Esophagus squamous epithelium (tissue), 5 donors: ENCODE data around the gene ELOVL6. TPM values are rescaled to one million over a fixed set of nuclear protein-coding genes. Genes with fewer than 3 reads are reported as not detected.

Source experiments
- DNase-seq: peaks from one replicate; lab custom pipeline; 2025; lab: John Stamatoyannopoulos, UW
- H3K27ac ChIP-seq, 4 donors: fragments of 200-600 bp; sonication (generic); one replicate each; pipeline ENCODE4 v1.5.1; 2016 to 2019; ENCODE audit warnings: mild to moderate bottlenecking in 1 of 4
- H3K27me3 ChIP-seq, 4 donors: fragments of 200-600 bp; sonication (generic); 1 replicate in 3 of 4; 2 replicates in 1 of 4; pipeline versions ENCODE4 v1.5.1 to v1.6.0; 2017 to 2021; ENCODE audit warnings: antibody characterized with exemption in 1 of 4
- H3K36me3 ChIP-seq, 3 donors: fragments of 200-600 bp; sonication (generic); one replicate each; pipeline ENCODE4 v1.5.1; 2016 to 2019
- H3K4me1 ChIP-seq, 3 donors: fragments of 200-600 bp; sonication (generic); one replicate each; pipeline ENCODE4 v1.5.1; 2017 to 2019
- H3K4me3 ChIP-seq, 4 donors: fragments of 200-600 bp; sonication (generic); 1 replicate in 3 of 4; 2 replicates in 1 of 4; pipeline ENCODE4 v1.5.1; 2016 to 2019; ENCODE audit warnings: mild to moderate bottlenecking in 2 of 4, moderate library complexity in 1 of 4
- H3K9me3 ChIP-seq, 3 donors: fragments of 200-600 bp; sonication (generic); one replicate each; pipeline ENCODE4 v1.5.1; 2016 to 2019
- POLR2A ChIP-seq, 4 donors: fragments of 450-650 bp; IDR thresholded peaks; one replicate each; pipeline ENCODE4 v1.6.1; 2017; ENCODE audit warnings: antibody characterized with exemption in 4 of 4, mild to moderate bottlenecking in 4 of 4, moderate library complexity in 3 of 4
- whole genome bisulfite sequencing, 2 donors: methylation state at CpG; one replicate each; pipeline ENCODE4 v1.1.5; 2018; 5-methylcytosine and 5-hydroxymethylcytosine counted together
- intact Hi-C: fragments of 100-400 bp; cut with DNase I; formaldehyde crosslinking; loops from one replicate; pipeline ENCODE4 v1.15.0; 2022
- total RNA-seq, 4 donors: library from RNA; depleted of rRNA; stranded (reverse); fragments of >200 nt; gene quantifications; one replicate each; pipeline ENCODE4 v1.1.0, GENCODE V29; 2016
- TF ChIP-seq, protein P1 (sequence below), 6 experiments: fragments of 450-650 bp in 4 of 6; fragments of 200-600 bp in 2 of 6; sonication (generic) in 2 of 6; IDR thresholded peaks; one replicate each; pipeline ENCODE4 v1.5.1; 2016 to 2019; ENCODE audit warnings: antibody characterized with exemption in 6 of 6, mild to moderate bottlenecking in 4 of 6, moderate library complexity in 4 of 6
- donor health status: DM: yes; HTN: yes; CAD: no.

ELOVL6 gene
- total RNA-seq, 4 donors from 2014 or later, result 13.0 to 39.5 (median 19.4) TPM

DNA sequence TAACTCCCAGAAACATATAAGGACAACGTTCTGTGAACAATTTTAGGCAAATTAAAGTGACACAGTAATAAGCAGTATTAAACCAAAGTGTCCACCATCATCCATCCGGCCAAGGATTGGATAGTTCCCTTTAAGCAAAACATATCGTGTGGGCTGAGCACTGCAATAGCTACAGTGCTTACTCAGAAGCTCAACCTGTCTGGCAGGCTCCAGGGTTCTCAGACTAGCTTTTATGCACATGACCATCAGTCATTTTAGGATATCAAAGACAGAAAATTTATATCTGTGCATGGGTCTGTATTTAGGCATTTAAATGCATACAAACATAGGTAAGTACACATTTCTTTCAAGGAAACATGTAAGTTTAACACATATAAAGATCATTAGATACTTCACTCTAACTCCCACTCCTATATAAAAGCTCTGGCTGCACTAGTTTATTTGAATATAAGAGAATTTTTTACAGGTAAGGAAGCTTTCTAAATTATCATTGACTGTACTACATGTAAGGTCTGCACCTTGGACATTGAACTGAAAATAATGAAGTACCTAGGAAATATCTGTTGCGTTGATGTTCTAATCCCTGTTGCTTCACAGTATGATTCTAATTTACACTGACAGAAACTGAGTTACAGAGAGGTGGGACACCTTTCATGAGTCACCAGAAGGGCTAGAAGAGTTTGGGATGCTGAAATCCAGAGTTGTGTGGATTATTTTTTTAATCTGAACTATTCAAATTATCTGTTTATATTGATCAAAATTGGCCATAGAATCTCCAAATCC, 67.6 kb downstream of the ELOVL6 start:
- H3K36me3 ChIP-seq, result no peaks in the 10 kb centered on the region
- peak overlapping the region in 1 of 4 donors; percentile 19 for H3K27ac ChIP-seq
- H3K4me1 ChIP-seq, result peaks cover 0 to 29% (median 0%) of the 10 kb centered on the region in 3 donors
- WGBS, 2 donors, result 57 to 61% methylated on average over 4 of the region's 4 CpGs
- intact Hi-C loops, result no loop called here
- H3K4me3 ChIP-seq, result no peak overlapping the region
- H3K27me3 ChIP-seq, result no peaks in the 10 kb centered on the region
- no peaks in the 10 kb centered on the region for H3K9me3 ChIP-seq
- TF ChIP-seq, protein P1, sequence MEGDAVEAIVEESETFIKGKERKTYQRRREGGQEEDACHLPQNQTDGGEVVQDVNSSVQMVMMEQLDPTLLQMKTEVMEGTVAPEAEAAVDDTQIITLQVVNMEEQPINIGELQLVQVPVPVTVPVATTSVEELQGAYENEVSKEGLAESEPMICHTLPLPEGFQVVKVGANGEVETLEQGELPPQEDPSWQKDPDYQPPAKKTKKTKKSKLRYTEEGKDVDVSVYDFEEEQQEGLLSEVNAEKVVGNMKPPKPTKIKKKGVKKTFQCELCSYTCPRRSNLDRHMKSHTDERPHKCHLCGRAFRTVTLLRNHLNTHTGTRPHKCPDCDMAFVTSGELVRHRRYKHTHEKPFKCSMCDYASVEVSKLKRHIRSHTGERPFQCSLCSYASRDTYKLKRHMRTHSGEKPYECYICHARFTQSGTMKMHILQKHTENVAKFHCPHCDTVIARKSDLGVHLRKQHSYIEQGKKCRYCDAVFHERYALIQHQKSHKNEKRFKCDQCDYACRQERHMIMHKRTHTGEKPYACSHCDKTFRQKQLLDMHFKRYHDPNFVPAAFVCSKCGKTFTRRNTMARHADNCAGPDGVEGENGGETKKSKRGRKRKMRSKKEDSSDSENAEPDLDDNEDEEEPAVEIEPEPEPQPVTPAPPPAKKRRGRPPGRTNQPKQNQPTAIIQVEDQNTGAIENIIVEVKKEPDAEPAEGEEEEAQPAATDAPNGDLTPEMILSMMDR (IDR thresholded peaks at IDR 0.05), result no peak
- no peak for TF ChIP-seq POLR2A (IDR thresholded peaks at IDR 0.05)
- no peak for DNase-seq

DNA sequence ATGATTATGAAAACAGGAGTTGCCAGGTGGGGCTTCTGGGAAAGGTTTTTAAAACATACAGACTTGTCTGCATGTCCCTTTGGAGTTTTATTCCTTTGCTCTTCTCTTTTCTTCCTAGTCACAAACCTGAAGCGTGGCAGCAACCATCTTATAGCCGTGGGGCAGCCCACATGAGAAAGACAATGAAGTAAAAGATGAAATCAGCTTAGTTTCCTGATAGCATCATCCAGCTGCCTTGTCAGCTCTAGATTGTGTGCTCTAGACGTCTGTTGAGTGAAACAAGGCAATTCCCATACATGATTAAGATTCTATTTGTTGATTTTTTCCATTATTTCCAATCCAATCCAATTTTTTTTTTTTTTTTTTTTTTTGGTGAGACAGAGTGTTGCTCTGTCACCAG, 68.9 kb downstream of the ELOVL6 start:
- TF ChIP-seq, protein P1 (IDR thresholded peaks at IDR 0.05), result no peak
- no peak for TF ChIP-seq POLR2A (IDR thresholded peaks at IDR 0.05)
- intact Hi-C loops, result no loop called here
- no peaks in the 10 kb centered on the region for H3K36me3 ChIP-seq
- no peak for DNase-seq
- no peak overlapping the region for H3K27ac ChIP-seq
- peaks cover 0 to 29% (median 0%) of the 10 kb centered on the region in 3 donors for H3K4me1 ChIP-seq
- H3K9me3 ChIP-seq, result no peaks in the 10 kb centered on the region
- WGBS, 2 donors, result 81 to 83% methylated on average over 3 of the region's 3 CpGs
- no peak overlapping the region for H3K4me3 ChIP-seq
- H3K27me3 ChIP-seq, result no peaks in the 10 kb centered on the region

DNA sequence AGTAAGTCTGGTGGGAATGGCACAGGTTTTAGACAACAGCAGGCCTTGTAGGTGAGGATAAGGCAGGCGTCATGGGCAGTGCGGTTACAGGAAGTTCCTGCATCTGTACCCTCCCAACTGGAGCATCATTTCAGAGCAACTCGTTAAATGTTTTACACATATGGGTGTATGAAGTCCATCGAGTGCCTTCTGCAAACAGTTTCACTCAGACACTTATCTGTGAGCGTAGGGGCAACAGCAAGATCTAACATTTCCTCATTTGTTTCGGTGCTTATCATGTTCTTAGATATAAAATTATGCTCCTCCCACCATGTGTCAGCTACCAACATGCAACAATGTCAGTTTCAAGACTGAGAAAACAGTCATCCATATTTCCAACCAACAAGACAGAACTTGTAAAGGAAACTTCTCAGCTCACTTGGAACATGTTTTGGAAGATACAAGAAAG, 69.9 kb downstream of the ELOVL6 start:
- intact Hi-C loops, result no loop called here
- WGBS, 2 donors, result 79 to 84% methylated on average over 6 of the region's 6 CpGs
- H3K27ac ChIP-seq, result peak overlapping the region in 3 of 4 donors; percentile 13 to 21 (median 17)
- TF ChIP-seq POLR2A (IDR thresholded peaks at IDR 0.05), result no peak
- TF ChIP-seq, protein P1 (IDR thresholded peaks at IDR 0.05), result no peak
- no peaks in the 10 kb centered on the region for H3K27me3 ChIP-seq
- no peak overlapping the region for H3K4me3 ChIP-seq
- H3K9me3 ChIP-seq, result no peaks in the 10 kb centered on the region
- peaks cover 0 to 29% (median 0%) of the 10 kb centered on the region in 3 donors for H3K4me1 ChIP-seq
- no peaks in the 10 kb centered on the region for H3K36me3 ChIP-seq
- no peak for DNase-seq

DNA sequence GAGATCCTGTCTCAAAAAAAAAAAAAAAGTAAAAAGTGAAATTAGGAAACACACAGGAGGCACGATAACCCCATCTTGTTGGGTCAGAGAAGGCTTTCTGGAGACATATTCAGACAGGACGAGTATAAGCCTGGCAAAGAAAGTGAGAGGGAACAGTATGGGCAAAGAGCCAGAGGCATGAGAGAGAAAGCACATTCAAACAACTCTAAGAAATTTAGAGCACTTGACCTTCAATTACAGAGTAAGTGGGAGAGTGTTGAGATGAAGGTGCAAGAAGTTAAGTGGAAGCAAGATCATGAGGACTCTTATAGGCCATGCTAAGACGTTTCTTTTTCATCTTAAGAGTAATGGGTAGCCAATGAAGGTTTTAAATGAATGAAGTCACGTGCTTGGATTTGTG, 70.4 kb downstream of the ELOVL6 start:
- TF ChIP-seq POLR2A (IDR thresholded peaks at IDR 0.05), result no peak
- TF ChIP-seq, protein P1 (IDR thresholded peaks at IDR 0.05), result no peak
- 55 to 61% methylated on average over 4 of the region's 4 CpGs for WGBS, 2 donors
- Histone ChIP-seq H3K9me3 (no peaks in the 10 kb centered on the region), H3K36me3 (no peaks in the 10 kb centered on the region), H3K27ac (peak overlapping the region in 2 of 4 donors; percentile 13 to 21), H3K27me3 (no peaks in the 10 kb centered on the region), H3K4me1 (peaks cover 0 to 29% (median 0%) of the 10 kb centered on the region in 3 donors), H3K4me3 (no peak overlapping the region)
- DNase-seq, result no peak
- intact Hi-C loops, result no loop called here

DNA sequence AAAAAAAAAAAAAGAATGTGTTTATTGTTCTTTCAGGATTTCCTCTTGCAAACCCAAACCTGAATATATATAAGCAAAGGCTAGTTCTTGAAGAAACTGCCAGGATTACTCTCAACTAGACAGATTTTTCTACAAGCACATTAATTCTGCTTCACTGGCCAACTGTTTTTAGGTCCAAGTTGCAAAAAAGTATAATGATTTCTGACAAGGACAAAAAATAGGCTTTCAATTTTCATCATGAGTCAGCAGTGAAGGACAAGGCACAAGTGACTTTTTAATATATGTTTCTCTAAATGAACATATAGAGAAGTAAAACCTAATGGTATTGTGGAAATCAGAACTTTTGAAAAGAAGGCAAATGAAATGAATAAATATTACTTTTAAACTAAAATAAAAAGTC, 73.7 kb downstream of the ELOVL6 start:
- Histone ChIP-seq H3K36me3 (no peaks in the 10 kb centered on the region), H3K4me1 (peaks cover 0 to 27% (median 7%) of the 10 kb centered on the region in 3 donors), H3K27me3 (no peaks in the 10 kb centered on the region), H3K4me3 (no peak overlapping the region), H3K9me3 (no peaks in the 10 kb centered on the region), H3K27ac (no peak overlapping the region)
- intact Hi-C loops, result no loop called here
- TF ChIP-seq, protein P1 (IDR thresholded peaks at IDR 0.05), result no peak
- no peak for TF ChIP-seq POLR2A (IDR thresholded peaks at IDR 0.05)
- no peak for DNase-seq
